Effector CD4-positive, alpha-beta T cell (primary cell): ENCODE results near the gene LEAP2.
A peak's percentile ranks its signal among the peaks of the same experiment; 100 is the strongest.

Experiments used
- DNase-seq: peaks from one replicate; pipeline ENCODE4 v3.0.0-alpha.2; 2020

Gene LEAP2

GRCh38 chr5:132883261-132883834 lies 9.9 kb downstream of the LEAP2 start:
- DNase-seq = peak; percentile 13

- no peak for DNase-seq
These were observed 11.1 kb downstream of the LEAP2 start for GRCh38 chr5:132884548-132884947.

GRCh38 chr5:132886064-132886823 lies 12.8 kb downstream of the LEAP2 start:
- no peak for DNase-seq

GRCh38 chr5:132887283-132887682 lies 13.8 kb downstream of the LEAP2 start:
- no peak for DNase-seq

- DNase-seq = no peak
These were observed 16.0 kb downstream of the LEAP2 start for GRCh38 chr5:132889501-132889900.

- DNase-seq = no peak
These were observed 17.3 kb downstream of the LEAP2 start for GRCh38 chr5:132890817-132891216.

- DNase-seq = no peak
These were observed 22.3 kb downstream of the LEAP2 start for GRCh38 chr5:132895719-132896305.

- no peak for DNase-seq
These were observed 23.2 kb downstream of the LEAP2 start for GRCh38 chr5:132896685-132897084.

GRCh38 chr5:132898094-132898493 lies 24.6 kb downstream of the LEAP2 start:
- no peak for DNase-seq

- DNase-seq = no peak
These were observed 27.6 kb downstream of the LEAP2 start for GRCh38 chr5:132901036-132901435.

- DNase-seq = no peak
These were observed 28.3 kb downstream of the LEAP2 start for GRCh38 chr5:132901730-132902129.

- DNase-seq = no peak
These were observed 32.5 kb downstream of the LEAP2 start for GRCh38 chr5:132905938-132906337.

- no peak for DNase-seq
These were observed 33.7 kb downstream of the LEAP2 start for GRCh38 chr5:132907161-132907560.

- DNase-seq = no peak
These were observed 36.2 kb downstream of the LEAP2 start for GRCh38 chr5:132909702-132910101.

- no peak for DNase-seq
These were observed 42.2 kb downstream of the LEAP2 start for GRCh38 chr5:132915681-132916080.

GRCh38 chr5:132916086-132916485 lies 42.6 kb downstream of the LEAP2 start:
- DNase-seq = no peak
